Vagina (tissue), 2 donors: ENCODE results near the gene PKLR. TPM values are rescaled to one million over a fixed set of nuclear protein-coding genes. Genes with fewer than 3 reads are reported as not detected.

ENCODE experiments used
- DNase-seq, 2 donors: peaks; one replicate each; pipeline ENCODE4 v3.0.0-alpha.2; 2017; ENCODE audit errors: extremely low spot score in 2 of 2
- H3K27ac ChIP-seq: fragments of 200-600 bp; sonication (generic); one replicate; pipeline ENCODE4 v1.5.1; 2019
- H3K27me3 ChIP-seq: fragments of 200-600 bp; sonication (generic); one replicate; pipeline ENCODE4 v1.5.1; 2019
- H3K36me3 ChIP-seq, 2 donors: fragments of 200-600 bp; sonication (generic); one replicate each; pipeline ENCODE4 v1.5.1; 2017 to 2019
- H3K4me1 ChIP-seq: fragments of 200-600 bp; sonication (generic); one replicate; pipeline ENCODE4 v1.5.1; 2019
- H3K4me3 ChIP-seq, 2 donors: fragments of 200-600 bp; sonication (generic); 1 replicate in 1 of 2; 2 replicates in 1 of 2; pipeline ENCODE4 v1.5.1; 2016 to 2019
- H3K9me3 ChIP-seq: fragments of 200-600 bp; sonication (generic); one replicate; pipeline ENCODE4 v1.5.1; 2019
- POLR2A ChIP-seq, 2 donors: fragments of 450-650 bp; IDR thresholded peaks; one replicate each; pipeline ENCODE4 v1.6.1; 2017; ENCODE audit warnings: antibody characterized with exemption in 2 of 2, mild to moderate bottlenecking in 2 of 2, moderate library complexity in 2 of 2
- POLR2AphosphoS5 ChIP-seq, 2 donors: sonication (generic); formaldehyde crosslinking; IDR thresholded peaks; one replicate each; pipeline ENCODE4 v1.9.0; 2017; ENCODE audit warnings: antibody characterized with exemption in 2 of 2, mild to moderate bottlenecking in 2 of 2, low read depth in 1 of 2; ENCODE audit not compliant: insufficient read depth in 1 of 2
- intact Hi-C: fragments of 100-400 bp; cut with DNase I; formaldehyde crosslinking; loops from one replicate; pipeline ENCODE4 v1.15.1; 2023
- total RNA-seq: library from RNA; depleted of rRNA; stranded (reverse); fragments of >200 nt; gene quantifications from one replicate; pipeline ENCODE4 v1.2.3, GENCODE V29; 2016
- TF ChIP-seq, protein P1 (sequence below), 3 experiments: fragments of 450-650 bp in 2 of 3; fragments of 200-600 bp in 1 of 3; sonication (generic) in 1 of 3; IDR thresholded peaks; one replicate each; pipeline ENCODE4 v1.5.1; 2017 to 2019; ENCODE audit warnings: antibody characterized with exemption in 3 of 3, mild to moderate bottlenecking in 2 of 3, moderate library complexity in 2 of 3

PKLR gene
- total RNA-seq, 1 donor from 2014 or later, result not detected

DNA sequence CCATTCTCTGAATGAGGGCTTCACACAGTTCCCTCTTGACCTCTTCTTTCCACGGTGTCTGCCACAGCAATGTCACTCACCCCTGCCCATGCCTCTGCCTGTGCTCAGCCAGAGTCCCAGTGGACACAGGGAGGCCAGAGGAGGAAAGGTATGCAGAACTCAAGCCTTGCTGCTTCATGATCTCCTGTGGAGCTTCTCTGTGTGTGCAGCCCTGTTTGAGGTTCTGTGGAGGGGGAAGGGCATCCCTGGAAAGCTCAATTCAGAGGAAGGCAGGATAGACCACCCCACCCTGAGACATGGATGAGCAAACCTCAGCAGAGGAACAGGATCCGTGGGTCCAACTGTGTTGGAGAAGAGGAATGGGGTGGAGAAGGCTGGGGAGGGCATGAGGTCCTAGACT is 22.0 kb downstream of the PKLR start:
- Histone ChIP-seq H3K36me3 (no peaks in the 10 kb centered on the region), H3K4me3 (no peak overlapping the region), H3K27me3 (no peaks in the 10 kb centered on the region), H3K4me1 (peaks cover 17% of the 10 kb centered on the region), H3K9me3 (no peaks in the 10 kb centered on the region), H3K27ac (no peak overlapping the region)
- intact Hi-C loops, result loop anchor here (5.0 kb wide), 1 partner anchor 43 kb away; the partner anchor contains the start of gene RUSC1
- DNase-seq, result no peak
- TF ChIP-seq POLR2A (IDR thresholded peaks at IDR 0.05) (no peak), POLR2AphosphoS5 (IDR thresholded peaks at IDR 0.05; ENCODE audit: insufficient read depth in 1 of 2, low read depth in 1 of 2) (no peak)
- TF ChIP-seq, protein P1, sequence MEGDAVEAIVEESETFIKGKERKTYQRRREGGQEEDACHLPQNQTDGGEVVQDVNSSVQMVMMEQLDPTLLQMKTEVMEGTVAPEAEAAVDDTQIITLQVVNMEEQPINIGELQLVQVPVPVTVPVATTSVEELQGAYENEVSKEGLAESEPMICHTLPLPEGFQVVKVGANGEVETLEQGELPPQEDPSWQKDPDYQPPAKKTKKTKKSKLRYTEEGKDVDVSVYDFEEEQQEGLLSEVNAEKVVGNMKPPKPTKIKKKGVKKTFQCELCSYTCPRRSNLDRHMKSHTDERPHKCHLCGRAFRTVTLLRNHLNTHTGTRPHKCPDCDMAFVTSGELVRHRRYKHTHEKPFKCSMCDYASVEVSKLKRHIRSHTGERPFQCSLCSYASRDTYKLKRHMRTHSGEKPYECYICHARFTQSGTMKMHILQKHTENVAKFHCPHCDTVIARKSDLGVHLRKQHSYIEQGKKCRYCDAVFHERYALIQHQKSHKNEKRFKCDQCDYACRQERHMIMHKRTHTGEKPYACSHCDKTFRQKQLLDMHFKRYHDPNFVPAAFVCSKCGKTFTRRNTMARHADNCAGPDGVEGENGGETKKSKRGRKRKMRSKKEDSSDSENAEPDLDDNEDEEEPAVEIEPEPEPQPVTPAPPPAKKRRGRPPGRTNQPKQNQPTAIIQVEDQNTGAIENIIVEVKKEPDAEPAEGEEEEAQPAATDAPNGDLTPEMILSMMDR (IDR thresholded peaks at IDR 0.05), result no peak

DNA sequence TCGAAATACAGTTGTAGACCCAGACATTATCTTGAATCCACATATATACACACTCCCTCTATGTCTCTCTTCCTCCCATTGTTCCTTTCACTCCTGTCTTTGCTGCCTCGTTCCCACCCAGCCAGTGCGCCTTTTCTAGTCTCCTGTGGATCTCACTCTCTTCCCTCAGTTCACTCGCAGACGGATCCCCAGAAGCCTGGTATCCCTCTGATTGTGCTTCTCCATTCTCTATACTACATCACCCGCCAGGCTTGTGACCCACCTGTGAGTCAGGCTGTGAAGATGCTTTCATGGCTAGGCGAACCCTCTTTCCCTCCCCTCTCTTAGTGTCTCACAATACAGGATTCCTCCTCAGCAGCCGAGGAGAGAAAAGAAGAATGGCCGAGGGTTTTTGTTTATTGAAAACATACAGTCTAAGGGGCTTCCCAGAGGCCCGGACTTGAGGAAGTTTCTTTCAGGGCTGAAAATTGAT is 22.5 kb downstream of the PKLR start:
- H3K36me3 ChIP-seq, result no peaks in the 10 kb centered on the region
- H3K9me3 ChIP-seq, result no peaks in the 10 kb centered on the region
- no peak overlapping the region for H3K27ac ChIP-seq
- H3K4me1 ChIP-seq, result peaks cover 20% of the 10 kb centered on the region
- H3K27me3 ChIP-seq, result no peaks in the 10 kb centered on the region
- no peak for DNase-seq
- H3K4me3 ChIP-seq, result no peak overlapping the region
- intact Hi-C loops, result loop anchor here (5.0 kb wide), 1 partner anchor 44 kb away; the partner anchor contains the start of gene RUSC1
- TF ChIP-seq POLR2A (IDR thresholded peaks at IDR 0.05), result no peak
- no peak for TF ChIP-seq POLR2AphosphoS5 (IDR thresholded peaks at IDR 0.05; ENCODE audit: insufficient read depth in 1 of 2, low read depth in 1 of 2)
- TF ChIP-seq, protein P1 (IDR thresholded peaks at IDR 0.05), result no peak

GRCh38 chr1:155277902-155278688 is 23.1 kb downstream of the PKLR start:
- intact Hi-C loops, result loop anchor here (5.0 kb wide), 1 partner anchor 44 kb away; the partner anchor contains the start of gene RUSC1
- Histone ChIP-seq H3K36me3 (no peaks in the 10 kb centered on the region), H3K4me1 (peaks cover 23% of the 10 kb centered on the region), H3K4me3 (peak overlapping the region; percentile 59 to 65), H3K9me3 (no peaks in the 10 kb centered on the region), H3K27ac (peak overlapping the region; percentile 61), H3K27me3 (no peaks in the 10 kb centered on the region)
- TF ChIP-seq, protein P1 (IDR thresholded peaks at IDR 0.05), result peak in 1 of 3 experiments; percentile 16
- no peak for TF ChIP-seq POLR2A (IDR thresholded peaks at IDR 0.05)
- DNase-seq, result no peak

GRCh38 chr1:155277070-155277901 is 24.0 kb downstream of the PKLR start, which contains the start of gene HCN3:
Gene HCN3 (plus strand): TSS chr1:155277463. CDS start chr1:155277591, 128 bp downstream.
- peak within 1 kb of the TSS; percentile 59 to 65 for H3K4me3 ChIP-seq
- no peak for TF ChIP-seq POLR2A (IDR thresholded peaks at IDR 0.05)
- peak; percentile 41 to 48 for TF ChIP-seq POLR2AphosphoS5 (IDR thresholded peaks at IDR 0.05; ENCODE audit: insufficient read depth in 1 of 2, low read depth in 1 of 2)
- TF ChIP-seq, protein P1 (IDR thresholded peaks at IDR 0.05), result peak; percentile 15 to 69 (median 49)
- peak within 1 kb of the TSS; percentile 61 for H3K27ac ChIP-seq
- no peak for DNase-seq
- peaks cover 28% of the 10 kb centered on the region for H3K4me1 ChIP-seq
- intact Hi-C loops, result loop anchor here (5.0 kb wide), 1 partner anchor 45 kb away; the partner anchor contains the start of gene RUSC1
- no peaks in the 10 kb centered on the region for H3K9me3 ChIP-seq
- H3K27me3 ChIP-seq, result no peaks in the 10 kb centered on the region
- H3K36me3 ChIP-seq, result no peaks in the 10 kb centered on the region
